ENCODE results near the gene B4GALNT3.

B4GALNT3 gene

GRCh38 chr12:580813-581212, 121.1 kb downstream of the B4GALNT3 start:
- no peaks in the 10 kb centered on the region for H3K36me3 Mint-ChIP-seq
- H3K27ac Mint-ChIP-seq = no peak overlapping the region
- no peak for ATAC-seq (ENCODE audit: low read depth)
- H3K4me1 Mint-ChIP-seq = peaks cover 12% of the 10 kb centered on the region
- no peak for DNase-seq (ENCODE audit: low spot score in 2 of 2)
- no peaks in the 10 kb centered on the region for H3K27me3 Mint-ChIP-seq
- H3K4me3 Mint-ChIP-seq = no peak overlapping the region
- no peaks in the 10 kb centered on the region for H3K9me3 Mint-ChIP-seq

- no peaks in the 10 kb centered on the region for H3K9me3 Mint-ChIP-seq
- H3K27ac Mint-ChIP-seq = no peak overlapping the region
- H3K4me1 Mint-ChIP-seq = peaks cover 13% of the 10 kb centered on the region
- no peak for DNase-seq (ENCODE audit: low spot score in 2 of 2)
- no peaks in the 10 kb centered on the region for H3K27me3 Mint-ChIP-seq
- no peak overlapping the region for H3K4me3 Mint-ChIP-seq
- H3K36me3 Mint-ChIP-seq = no peaks in the 10 kb centered on the region
- ATAC-seq (ENCODE audit: low read depth) = no peak
These were observed 121.6 kb downstream of the B4GALNT3 start for GRCh38 chr12:581321-581720.

GRCh38 chr12:581746-582145, 122.0 kb downstream of the B4GALNT3 start:
- Mint-ChIP-seq H3K4me1 (peaks cover 11% of the 10 kb centered on the region), H3K27me3 (no peaks in the 10 kb centered on the region), H3K9me3 (no peaks in the 10 kb centered on the region), H3K36me3 (no peaks in the 10 kb centered on the region), H3K27ac (no peak overlapping the region), H3K4me3 (no peak overlapping the region)
- no peak for DNase-seq (ENCODE audit: low spot score in 2 of 2)
- ATAC-seq (ENCODE audit: low read depth) = no peak

GRCh38 chr12:583251-583869, 123.6 kb downstream of the B4GALNT3 start:
- Mint-ChIP-seq H3K9me3 (no peaks in the 10 kb centered on the region), H3K36me3 (peaks cover under 1% of the 10 kb centered on the region), H3K4me3 (no peak overlapping the region), H3K27me3 (no peaks in the 10 kb centered on the region), H3K27ac (no peak overlapping the region), H3K4me1 (peaks cover 10% of the 10 kb centered on the region)
- DNase-seq (ENCODE audit: low spot score in 2 of 2) (no peak), ATAC-seq (ENCODE audit: low read depth) (no peak)

- DNase-seq (ENCODE audit: low spot score in 2 of 2) = no peak
These were observed 125.6 kb downstream of the B4GALNT3 start for GRCh38 chr12:585062-586061.

GRCh38 chr12:586318-587071, 126.8 kb downstream of the B4GALNT3 start:
- Mint-ChIP-seq H3K27ac (no peak overlapping the region), H3K27me3 (no peaks in the 10 kb centered on the region), H3K4me3 (no peak overlapping the region), H3K9me3 (no peaks in the 10 kb centered on the region), H3K36me3 (peaks cover 3% of the 10 kb centered on the region), H3K4me1 (peaks cover 6% of the 10 kb centered on the region)
- no peak for ATAC-seq (ENCODE audit: low read depth)
- DNase-seq (ENCODE audit: low spot score in 2 of 2) = no peak

More at GRCh38 chr12:585062-586061, 125.6 kb downstream of the B4GALNT3 start:
- peaks cover 3% of the 10 kb centered on the region for H3K36me3 Mint-ChIP-seq
- peaks cover 10% of the 10 kb centered on the region for H3K4me1 Mint-ChIP-seq
- ATAC-seq (ENCODE audit: low read depth) = no peak
- H3K27me3 Mint-ChIP-seq = no peaks in the 10 kb centered on the region
- no peaks in the 10 kb centered on the region for H3K9me3 Mint-ChIP-seq
- H3K4me3 Mint-ChIP-seq = no peak overlapping the region
- H3K27ac Mint-ChIP-seq = no peak overlapping the region

GRCh38 chr12:587132-588023, 127.6 kb downstream of the B4GALNT3 start:
- ATAC-seq (ENCODE audit: low read depth) = no peak
- H3K36me3 Mint-ChIP-seq = peaks cover 3% of the 10 kb centered on the region
- H3K27ac Mint-ChIP-seq = no peak overlapping the region

GRCh38 chr12:588024-588322, 128.2 kb downstream of the B4GALNT3 start:
- H3K27ac Mint-ChIP-seq = no peak overlapping the region
- H3K9me3 Mint-ChIP-seq = no peaks in the 10 kb centered on the region
- DNase-seq (ENCODE audit: low spot score in 2 of 2) (no peak), ATAC-seq (ENCODE audit: low read depth) (no peak)
- H3K4me3 Mint-ChIP-seq = no peak overlapping the region
- H3K4me1 Mint-ChIP-seq = peaks cover 6% of the 10 kb centered on the region
- no peaks in the 10 kb centered on the region for H3K27me3 Mint-ChIP-seq
- peaks cover 3% of the 10 kb centered on the region for H3K36me3 Mint-ChIP-seq

More at GRCh38 chr12:587132-588023, 127.6 kb downstream of the B4GALNT3 start:
- H3K4me3 Mint-ChIP-seq = no peak overlapping the region
- H3K9me3 Mint-ChIP-seq = no peaks in the 10 kb centered on the region
- peaks cover 6% of the 10 kb centered on the region for H3K4me1 Mint-ChIP-seq
- DNase-seq (ENCODE audit: low spot score in 2 of 2) = no peak
- H3K27me3 Mint-ChIP-seq = no peaks in the 10 kb centered on the region

GRCh38 chr12:588646-589045, 128.9 kb downstream of the B4GALNT3 start:
- DNase-seq (ENCODE audit: low spot score in 2 of 2) (no peak), ATAC-seq (ENCODE audit: low read depth) (no peak)
- Mint-ChIP-seq H3K27me3 (no peaks in the 10 kb centered on the region), H3K27ac (no peak overlapping the region), H3K4me1 (peaks cover 9% of the 10 kb centered on the region), H3K36me3 (peaks cover 3% of the 10 kb centered on the region), H3K4me3 (no peak overlapping the region), H3K9me3 (no peaks in the 10 kb centered on the region)

GRCh38 chr12:590206-590750, 130.5 kb downstream of the B4GALNT3 start:
- H3K9me3 Mint-ChIP-seq = no peaks in the 10 kb centered on the region
- H3K27ac Mint-ChIP-seq = no peak overlapping the region
- peaks cover 12% of the 10 kb centered on the region for H3K4me1 Mint-ChIP-seq
- H3K27me3 Mint-ChIP-seq = no peaks in the 10 kb centered on the region
- DNase-seq (ENCODE audit: low spot score in 2 of 2) (no peak), ATAC-seq (ENCODE audit: low read depth) (no peak)
- peaks cover 3% of the 10 kb centered on the region for H3K36me3 Mint-ChIP-seq
- H3K4me3 Mint-ChIP-seq = no peak overlapping the region

- Mint-ChIP-seq H3K27me3 (no peaks in the 10 kb centered on the region), H3K4me3 (no peak overlapping the region), H3K36me3 (peaks cover 3% of the 10 kb centered on the region), H3K4me1 (peaks cover 6% of the 10 kb centered on the region), H3K9me3 (no peaks in the 10 kb centered on the region), H3K27ac (no peak overlapping the region)
- no peak for DNase-seq (ENCODE audit: low spot score in 2 of 2)
- ATAC-seq (ENCODE audit: low read depth) = peak; percentile 35
These were observed 131.7 kb downstream of the B4GALNT3 start for GRCh38 chr12:591167-592023.

- no peak for ATAC-seq (ENCODE audit: low read depth)
- H3K27me3 Mint-ChIP-seq = no peaks in the 10 kb centered on the region
- DNase-seq (ENCODE audit: low spot score in 2 of 2) = no peak
- no peaks in the 10 kb centered on the region for H3K9me3 Mint-ChIP-seq
- H3K4me1 Mint-ChIP-seq = peaks cover 6% of the 10 kb centered on the region
- H3K36me3 Mint-ChIP-seq = peaks cover 3% of the 10 kb centered on the region
- no peak overlapping the region for H3K27ac Mint-ChIP-seq
- no peak overlapping the region for H3K4me3 Mint-ChIP-seq
These were observed 132.3 kb downstream of the B4GALNT3 start for GRCh38 chr12:592024-592505.

Data from memory B cell (primary cell).